ENCODE results near the gene PELI2. TPM values are rescaled to one million over a fixed set of nuclear protein-coding genes. Genes with fewer than 3 reads are reported as not detected.
A peak's percentile ranks its signal among the peaks of the same experiment; 100 is the strongest.

PELI2 gene
- total and polyA plus RNA-seq, 2 donors (not counting 1 experiment from before 2014, with no cell fraction given) = 15.5 to 29.2 TPM

DNA sequence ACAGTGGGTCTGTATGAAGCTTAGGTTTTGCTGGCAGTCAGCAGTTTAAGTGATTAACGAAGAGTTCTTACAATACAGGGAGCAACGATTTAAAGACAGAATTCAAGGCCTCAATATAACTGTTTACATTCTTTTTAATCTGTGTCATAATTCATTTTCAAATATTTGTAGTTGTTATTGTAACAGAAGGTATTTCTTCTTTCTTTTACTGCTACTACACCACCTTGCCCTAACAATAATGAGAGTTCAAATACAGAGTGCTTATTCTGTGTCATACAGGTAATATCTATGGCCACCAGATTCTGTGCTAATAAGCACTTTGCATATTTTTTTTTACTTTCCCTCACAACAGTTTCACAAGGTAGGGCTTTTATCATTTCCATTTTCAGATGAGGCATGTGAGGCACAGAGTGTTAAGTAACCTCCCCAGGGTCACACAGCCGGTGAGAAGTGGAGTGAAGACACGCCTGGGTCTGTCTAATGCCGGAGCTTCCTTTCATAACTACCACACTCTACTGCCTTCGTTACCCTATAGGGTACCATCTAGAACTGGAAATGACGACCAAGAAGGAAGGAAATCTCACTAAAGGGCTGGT lies 81.9 kb downstream of the PELI2 start:
- Histone ChIP-seq H3K79me2 (ENCODE audit: control insufficient read depth, insufficient read depth, low read length) (peaks cover 2% of the 10 kb centered on the region), H3K4me3 (replicated peaks in 1 of 4; ENCODE audit: control extremely low read depth in 1 of 4, insufficient read depth in 1 of 4, low read depth in 3 of 4, low read length in 4 of 4) (peak overlapping the region in 1 of 4 experiments; percentile 11), H3K4me1 (ENCODE audit: control insufficient read depth, extremely low read depth, insufficient read depth, low read length) (peaks cover 20% of the 10 kb centered on the region), H4K20me1 (ENCODE audit: control insufficient read depth, extremely low read depth, insufficient read depth, low read length) (no peaks in the 10 kb centered on the region), H3K36me3 (ENCODE audit: control insufficient read depth, insufficient read depth, low read length) (no peaks in the 10 kb centered on the region), H3K9ac (ENCODE audit: insufficient read depth, low read length) (no peak overlapping the region), H3K4me2 (ENCODE audit: extremely low read depth, insufficient read depth, low read length) (peak overlapping the region; percentile 60), H3K27ac (ENCODE audit: insufficient read depth, low read length) (peak overlapping the region; percentile 69), H3K9me3 (ENCODE audit: control insufficient read depth, insufficient read depth, low read depth, low read length) (no peaks in the 10 kb centered on the region), H2AFZ (ENCODE audit: low read length) (no peak overlapping the region), H3K27me3 (ENCODE audit: control insufficient read depth, insufficient read depth, low read length) (no peaks in the 10 kb centered on the region)
- peak; percentile 38 to 39 for DNase-seq (ENCODE audit: low read depth in 2 of 2)
- TF ChIP-seq, protein P1, sequence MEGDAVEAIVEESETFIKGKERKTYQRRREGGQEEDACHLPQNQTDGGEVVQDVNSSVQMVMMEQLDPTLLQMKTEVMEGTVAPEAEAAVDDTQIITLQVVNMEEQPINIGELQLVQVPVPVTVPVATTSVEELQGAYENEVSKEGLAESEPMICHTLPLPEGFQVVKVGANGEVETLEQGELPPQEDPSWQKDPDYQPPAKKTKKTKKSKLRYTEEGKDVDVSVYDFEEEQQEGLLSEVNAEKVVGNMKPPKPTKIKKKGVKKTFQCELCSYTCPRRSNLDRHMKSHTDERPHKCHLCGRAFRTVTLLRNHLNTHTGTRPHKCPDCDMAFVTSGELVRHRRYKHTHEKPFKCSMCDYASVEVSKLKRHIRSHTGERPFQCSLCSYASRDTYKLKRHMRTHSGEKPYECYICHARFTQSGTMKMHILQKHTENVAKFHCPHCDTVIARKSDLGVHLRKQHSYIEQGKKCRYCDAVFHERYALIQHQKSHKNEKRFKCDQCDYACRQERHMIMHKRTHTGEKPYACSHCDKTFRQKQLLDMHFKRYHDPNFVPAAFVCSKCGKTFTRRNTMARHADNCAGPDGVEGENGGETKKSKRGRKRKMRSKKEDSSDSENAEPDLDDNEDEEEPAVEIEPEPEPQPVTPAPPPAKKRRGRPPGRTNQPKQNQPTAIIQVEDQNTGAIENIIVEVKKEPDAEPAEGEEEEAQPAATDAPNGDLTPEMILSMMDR (conservative IDR thresholded peaks at IDR 0.05 in 1 of 2, IDR thresholded peaks at IDR 0.05 in 1 of 2; ENCODE audit: low read depth in 1 of 2, low read length in 2 of 2) = no peak
- no peak for TF ChIP-seq EZH2 (IDR thresholded peaks at IDR 0.05; ENCODE audit: low read length, missing control alignments)

DNA sequence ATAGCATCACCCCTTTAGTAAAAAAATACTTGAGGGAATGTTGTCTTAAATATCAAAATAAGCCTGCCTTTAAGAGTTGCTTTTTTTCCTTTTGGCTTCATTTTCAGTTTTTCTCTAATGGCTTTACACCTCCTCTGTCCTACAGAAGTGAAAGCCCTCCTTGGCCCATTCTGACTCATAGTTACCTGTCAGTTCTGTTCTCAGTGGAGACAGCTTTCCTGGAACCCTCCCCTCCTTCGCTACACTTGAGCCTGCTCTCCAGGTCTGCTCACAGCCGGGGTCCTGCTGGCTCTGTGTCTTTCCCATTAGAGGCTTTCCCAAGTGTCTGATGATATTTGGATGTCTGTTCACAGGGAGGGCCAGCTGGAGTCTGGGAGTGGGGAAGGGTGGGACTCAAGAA lies 84.0 kb downstream of the PELI2 start:
- peaks cover 2% of the 10 kb centered on the region for H3K79me2 ChIP-seq (ENCODE audit: control insufficient read depth, insufficient read depth, low read length)
- H3K9me3 ChIP-seq (ENCODE audit: control insufficient read depth, insufficient read depth, low read depth, low read length) = no peaks in the 10 kb centered on the region
- TF ChIP-seq EZH2 (IDR thresholded peaks at IDR 0.05; ENCODE audit: low read length, missing control alignments) = no peak
- TF ChIP-seq, protein P1 (conservative IDR thresholded peaks at IDR 0.05 in 1 of 2, IDR thresholded peaks at IDR 0.05 in 1 of 2; ENCODE audit: low read depth in 1 of 2, low read length in 2 of 2) = no peak
- H3K27ac ChIP-seq (ENCODE audit: insufficient read depth, low read length) = no peak overlapping the region
- no peak overlapping the region for H3K9ac ChIP-seq (ENCODE audit: insufficient read depth, low read length)
- no peaks in the 10 kb centered on the region for H3K36me3 ChIP-seq (ENCODE audit: control insufficient read depth, insufficient read depth, low read length)
- no peak overlapping the region for H3K4me3 ChIP-seq (replicated peaks in 1 of 4; ENCODE audit: control extremely low read depth in 1 of 4, insufficient read depth in 1 of 4, low read depth in 3 of 4, low read length in 4 of 4)
- no peaks in the 10 kb centered on the region for H4K20me1 ChIP-seq (ENCODE audit: control insufficient read depth, extremely low read depth, insufficient read depth, low read length)
- no peaks in the 10 kb centered on the region for H3K27me3 ChIP-seq (ENCODE audit: control insufficient read depth, insufficient read depth, low read length)
- H3K4me2 ChIP-seq (ENCODE audit: extremely low read depth, insufficient read depth, low read length) = no peak overlapping the region
- no peak for DNase-seq (ENCODE audit: low read depth in 2 of 2)
- no peak overlapping the region for H2AFZ ChIP-seq (ENCODE audit: low read length)
- peaks cover 15% of the 10 kb centered on the region for H3K4me1 ChIP-seq (ENCODE audit: control insufficient read depth, extremely low read depth, insufficient read depth, low read length)

DNA sequence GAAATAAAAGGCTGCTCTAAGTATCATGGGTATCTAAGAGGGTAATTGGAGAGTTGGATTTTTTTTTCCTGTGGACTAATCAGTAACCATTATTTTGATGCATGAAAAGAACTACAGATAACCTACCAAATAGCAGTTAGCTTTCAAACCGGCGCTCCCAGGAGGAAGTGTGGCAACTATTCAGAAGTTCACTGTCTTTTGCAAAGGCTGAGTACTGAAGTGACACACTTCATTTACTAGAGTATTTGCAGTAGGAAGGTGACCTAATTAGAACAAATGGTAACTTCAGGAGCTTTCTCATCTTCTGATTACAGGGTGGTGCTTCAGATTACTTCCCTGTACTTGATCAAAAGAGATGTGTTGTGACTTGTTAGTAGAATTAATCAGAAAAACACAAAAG lies 87.7 kb downstream of the PELI2 start:
- Histone ChIP-seq H3K79me2 (ENCODE audit: control insufficient read depth, insufficient read depth, low read length) (no peaks in the 10 kb centered on the region), H3K27me3 (ENCODE audit: control insufficient read depth, insufficient read depth, low read length) (no peaks in the 10 kb centered on the region), H4K20me1 (ENCODE audit: control insufficient read depth, extremely low read depth, insufficient read depth, low read length) (no peaks in the 10 kb centered on the region), H3K4me3 (replicated peaks in 1 of 4; ENCODE audit: control extremely low read depth in 1 of 4, insufficient read depth in 1 of 4, low read depth in 3 of 4, low read length in 4 of 4) (no peak overlapping the region), H3K9ac (ENCODE audit: insufficient read depth, low read length) (no peak overlapping the region), H2AFZ (ENCODE audit: low read length) (no peak overlapping the region), H3K4me1 (ENCODE audit: control insufficient read depth, extremely low read depth, insufficient read depth, low read length) (no peaks in the 10 kb centered on the region), H3K4me2 (ENCODE audit: extremely low read depth, insufficient read depth, low read length) (no peak overlapping the region), H3K27ac (ENCODE audit: insufficient read depth, low read length) (no peak overlapping the region), H3K9me3 (ENCODE audit: control insufficient read depth, insufficient read depth, low read depth, low read length) (no peaks in the 10 kb centered on the region), H3K36me3 (ENCODE audit: control insufficient read depth, insufficient read depth, low read length) (no peaks in the 10 kb centered on the region)
- DNase-seq (ENCODE audit: low read depth in 2 of 2) = no peak
- TF ChIP-seq, protein P1 (conservative IDR thresholded peaks at IDR 0.05 in 1 of 2, IDR thresholded peaks at IDR 0.05 in 1 of 2; ENCODE audit: low read depth in 1 of 2, low read length in 2 of 2) = no peak
- no peak for TF ChIP-seq EZH2 (IDR thresholded peaks at IDR 0.05; ENCODE audit: low read length, missing control alignments)
